GM23338 (cell line): Measurements from ENCODE around the gene SPON2. TPM values are rescaled to one million over a fixed set of nuclear protein-coding genes. Genes with fewer than 3 reads are reported as not detected.

Source experiments
- ATAC-seq: fragments of 200-7000 bp; cut with Tn5 transposase; 3 replicates; pipeline ENCODE4 v1.9.1; 2020
- DNase-seq: peaks from one replicate; pipeline ENCODE4 v3.0.0-alpha.2; 2015; ENCODE audit warnings: low spot score
- H2AFZ ChIP-seq: fragments of 200-600 bp; sonication (generic); 2 replicates; pipeline ENCODE4 v1.8.0; 2016; ENCODE audit warnings: antibody characterized with exemption, mild to moderate bottlenecking, moderate library complexity
- H3F3A ChIP-seq: fragments of 200-600 bp; sonication (generic); replicated peaks from 2 replicates; pipeline ENCODE4 v1.8.0; 2017; ENCODE audit warnings: antibody characterized with exemption, mixed run types, low read depth
- H3K27ac ChIP-seq: fragments of 200-600 bp; sonication (generic); 2 replicates; pipeline ENCODE4 v1.6.1; 2016; ENCODE audit warnings: low read depth
- H3K27me3 ChIP-seq: fragments of 200-600 bp; sonication (generic); 2 replicates; pipeline ENCODE4 v1.8.0; 2016; ENCODE audit warnings: mild to moderate bottlenecking, mixed run types, moderate library complexity; ENCODE audit not compliant: insufficient read depth
- H3K36me3 ChIP-seq: fragments of 200-600 bp; sonication (generic); 2 replicates; pipeline ENCODE4 v1.8.0; 2016; ENCODE audit warnings: mild to moderate bottlenecking; ENCODE audit not compliant: insufficient read depth
- H3K4me1 ChIP-seq: fragments of 200-600 bp; sonication (generic); 2 replicates; pipeline ENCODE4 v1.8.0; 2016; ENCODE audit warnings: mild to moderate bottlenecking, moderate library complexity; ENCODE audit not compliant: insufficient read depth
- H3K4me2 ChIP-seq: fragments of 200-600 bp; sonication (generic); 2 replicates; pipeline ENCODE4 v1.7.1; 2017; ENCODE audit warnings: mixed run types
- H3K4me3 ChIP-seq: fragments of 200-600 bp; sonication (generic); 2 replicates; pipeline ENCODE4 v1.6.1; 2016; ENCODE audit warnings: mixed run types
- H3K79me2 ChIP-seq: fragments of 200-600 bp; sonication (generic); replicated peaks from 2 replicates; pipeline ENCODE4 v1.8.0; 2017; ENCODE audit warnings: mild to moderate bottlenecking; ENCODE audit not compliant: insufficient read depth
- H3K9me2 ChIP-seq: fragments of 200-600 bp; sonication (generic); 2 replicates; pipeline ENCODE4 v1.8.0; 2017; ENCODE audit not compliant: insufficient read depth
- H4K20me1 ChIP-seq: fragments of 200-600 bp; sonication (generic); replicated peaks from 2 replicates; pipeline ENCODE4 v1.8.0; 2017; ENCODE audit warnings: mild to moderate bottlenecking; ENCODE audit not compliant: insufficient read depth
- H3K27ac Mint-ChIP-seq: 2 replicates; pipeline ENCODE4 v1.8.0; 2020; ENCODE audit warnings: inconsistent platforms, mild to moderate bottlenecking, moderate library complexity, mixed read lengths
- H3K27me3 Mint-ChIP-seq: 3 replicates; pipeline ENCODE4 v1.8.0; 2022; ENCODE audit warnings: low read depth, mild to moderate bottlenecking, moderate library complexity, mixed read lengths, inconsistent platforms; ENCODE audit not compliant: insufficient read depth, poor library complexity
- H3K36me3 Mint-ChIP-seq: 3 replicates; pipeline ENCODE4 v1.8.0; 2021; ENCODE audit warnings: low read depth, mild to moderate bottlenecking, inconsistent platforms, moderate library complexity, mixed read lengths
- H3K4me1 Mint-ChIP-seq: 3 replicates; pipeline ENCODE4 v1.8.0; 2020; ENCODE audit warnings: mild to moderate bottlenecking, inconsistent platforms, mixed read lengths
- H3K4me3 Mint-ChIP-seq: 3 replicates; pipeline ENCODE4 v1.8.0; 2021; ENCODE audit warnings: moderate library complexity, mild to moderate bottlenecking, inconsistent platforms, mixed read lengths
- H3K9me3 Mint-ChIP-seq: 3 replicates; pipeline ENCODE4 v1.8.0; 2020; ENCODE audit warnings: moderate library complexity, mild to moderate bottlenecking, inconsistent platforms, mixed read lengths
- CREB1 ChIP-seq: fragments of 250-450 bp; sonication (Bioruptor Pico); IDR thresholded peaks from 2 replicates; pipeline ENCODE4 v1.5.0; 2020; ENCODE audit warnings: low read depth, mild to moderate bottlenecking, moderate library complexity
- EZH2 ChIP-seq: fragments of 200-600 bp; sonication (generic); IDR thresholded peaks from one replicate; pipeline ENCODE4 v1.8.0; 2017; ENCODE audit warnings: antibody characterized with exemption, mild to moderate bottlenecking, low read depth; ENCODE audit not compliant: unreplicated experiment
- EZH2phosphoT487 ChIP-seq: fragments of 200-600 bp; sonication (generic); IDR thresholded peaks from one replicate; pipeline ENCODE4 v1.8.1; 2018; ENCODE audit warnings: antibody characterized with exemption; ENCODE audit not compliant: unreplicated experiment
- JUNB ChIP-seq: IDR thresholded peaks from one replicate; pipeline ENCODE4 v1.6.1; 2016; ENCODE audit warnings: antibody characterized with exemption; ENCODE audit not compliant: unreplicated experiment
- NANOG ChIP-seq: IDR thresholded peaks from 2 replicates; pipeline ENCODE4 v1.6.1; 2016; ENCODE audit warnings: antibody characterized with exemption, borderline replicate concordance
- POLR2AphosphoS5 ChIP-seq: IDR thresholded peaks from 2 replicates; pipeline ENCODE4 v1.6.1; 2016; ENCODE audit warnings: antibody characterized with exemption, low read depth
- STAT1 ChIP-seq: IDR thresholded peaks from one replicate; pipeline ENCODE4 v1.6.1; 2016; ENCODE audit warnings: antibody characterized with exemption; ENCODE audit not compliant: unreplicated experiment
- ZNF114 ChIP-seq: fragments of 250-450 bp; sonication (Bioruptor Pico); IDR thresholded peaks from 2 replicates; pipeline ENCODE4 v1.5.0; 2020; ENCODE audit warnings: mild to moderate bottlenecking, moderate library complexity
- ZNF331 ChIP-seq: fragments of 250-450 bp; sonication (Bioruptor Pico); IDR thresholded peaks from 2 replicates; pipeline ENCODE4 v1.5.0; 2020; ENCODE audit warnings: low read depth, mild to moderate bottlenecking, moderate library complexity
- ZNF462 ChIP-seq: fragments of 250-450 bp; sonication (Bioruptor Pico); IDR thresholded peaks from 2 replicates; pipeline ENCODE4 v1.5.0; 2020; ENCODE audit warnings: mild to moderate bottlenecking, moderate library complexity
- polyA plus RNA-seq: library from polyadenylated mRNA; unstranded; fragments of >200 nt; fragmentation: Nextera tagmentation; extraction: Ambion mirVana; gene quantifications from 2 replicates; pipeline ENCODE4 v1.2.1, GENCODE V29; 2016
- total RNA-seq: library from RNA; depleted of rRNA; stranded (reverse); fragments of >200 nt; shearing (Covaris generic); gene quantifications from 2 replicates; pipeline ENCODE4 v1.2.3, GENCODE V29; 2014
- TF ChIP-seq, protein P1 (sequence below): IDR thresholded peaks from 2 replicates; pipeline ENCODE4 v1.6.1; 2016; ENCODE audit warnings: antibody characterized with exemption
- TF ChIP-seq, protein P2 (sequence below), 2 experiments: fragments of 200-600 bp in 1 of 2; sonication (generic) in 1 of 2; conservative IDR thresholded peaks; 2 replicates each; pipeline versions ENCODE4 v1.5.1 to v1.6.1; 2016 to 2017; ENCODE audit warnings: antibody characterized with exemption in 2 of 2, low read depth in 2 of 2, mild to moderate bottlenecking in 2 of 2, moderate library complexity in 1 of 2
- TF ChIP-seq, protein P3 (sequence below): IDR thresholded peaks from one replicate; pipeline ENCODE4 v1.6.1; 2018; ENCODE audit warnings: antibody characterized with exemption; ENCODE audit not compliant: unreplicated experiment

SPON2 gene
- total and polyA plus RNA-seq, 2 experiments from 2014 or later: 2.1 to 2.4 TPM

DNA sequence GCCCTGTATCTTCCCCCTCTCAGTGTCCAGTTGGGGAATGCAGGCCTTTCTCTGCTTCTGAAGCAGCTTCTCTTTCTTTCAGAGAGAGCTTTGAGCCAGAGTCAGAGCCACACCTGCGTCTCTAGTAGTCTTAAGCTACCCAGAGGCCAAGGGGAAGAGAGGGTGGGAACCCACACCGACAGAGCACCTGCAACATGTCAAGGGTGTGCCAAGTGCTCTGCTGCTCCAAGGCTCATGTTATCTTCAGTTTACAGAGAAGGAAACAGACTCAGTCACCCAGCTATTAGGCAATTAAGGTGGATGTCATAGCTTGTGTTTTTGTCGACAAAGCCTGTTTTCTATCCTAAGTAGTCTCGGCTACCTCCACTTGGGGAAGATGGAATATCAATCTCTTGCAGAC is 36.3 kb downstream of the SPON2 start:
- H3K4me1 Mint-ChIP-seq: no peaks in the 10 kb centered on the region
- H2AFZ ChIP-seq: no peak overlapping the region
- no peaks in the 10 kb centered on the region for H3K27me3 ChIP-seq
- H3K4me3 ChIP-seq: no peak overlapping the region
- no peaks in the 10 kb centered on the region for H3F3A ChIP-seq
- no peak overlapping the region for H3K4me2 ChIP-seq
- H3K79me2 ChIP-seq: no peaks in the 10 kb centered on the region
- no peak overlapping the region for H3K4me3 Mint-ChIP-seq
- TF ChIP-seq EZH2 (no peak), JUNB (no peak), ZNF462 (CRISPR knock-in tag) (no peak), EZH2phosphoT487 (no peak), STAT1 (no peak), POLR2AphosphoS5 (no peak), NANOG (no peak), CREB1 (no peak), ZNF114 (CRISPR knock-in tag) (no peak), ZNF331 (CRISPR knock-in tag) (no peak)
- TF ChIP-seq, protein P1, sequence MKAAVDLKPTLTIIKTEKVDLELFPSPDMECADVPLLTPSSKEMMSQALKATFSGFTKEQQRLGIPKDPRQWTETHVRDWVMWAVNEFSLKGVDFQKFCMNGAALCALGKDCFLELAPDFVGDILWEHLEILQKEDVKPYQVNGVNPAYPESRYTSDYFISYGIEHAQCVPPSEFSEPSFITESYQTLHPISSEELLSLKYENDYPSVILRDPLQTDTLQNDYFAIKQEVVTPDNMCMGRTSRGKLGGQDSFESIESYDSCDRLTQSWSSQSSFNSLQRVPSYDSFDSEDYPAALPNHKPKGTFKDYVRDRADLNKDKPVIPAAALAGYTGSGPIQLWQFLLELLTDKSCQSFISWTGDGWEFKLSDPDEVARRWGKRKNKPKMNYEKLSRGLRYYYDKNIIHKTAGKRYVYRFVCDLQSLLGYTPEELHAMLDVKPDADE: no peak
- TF ChIP-seq, protein P2, sequence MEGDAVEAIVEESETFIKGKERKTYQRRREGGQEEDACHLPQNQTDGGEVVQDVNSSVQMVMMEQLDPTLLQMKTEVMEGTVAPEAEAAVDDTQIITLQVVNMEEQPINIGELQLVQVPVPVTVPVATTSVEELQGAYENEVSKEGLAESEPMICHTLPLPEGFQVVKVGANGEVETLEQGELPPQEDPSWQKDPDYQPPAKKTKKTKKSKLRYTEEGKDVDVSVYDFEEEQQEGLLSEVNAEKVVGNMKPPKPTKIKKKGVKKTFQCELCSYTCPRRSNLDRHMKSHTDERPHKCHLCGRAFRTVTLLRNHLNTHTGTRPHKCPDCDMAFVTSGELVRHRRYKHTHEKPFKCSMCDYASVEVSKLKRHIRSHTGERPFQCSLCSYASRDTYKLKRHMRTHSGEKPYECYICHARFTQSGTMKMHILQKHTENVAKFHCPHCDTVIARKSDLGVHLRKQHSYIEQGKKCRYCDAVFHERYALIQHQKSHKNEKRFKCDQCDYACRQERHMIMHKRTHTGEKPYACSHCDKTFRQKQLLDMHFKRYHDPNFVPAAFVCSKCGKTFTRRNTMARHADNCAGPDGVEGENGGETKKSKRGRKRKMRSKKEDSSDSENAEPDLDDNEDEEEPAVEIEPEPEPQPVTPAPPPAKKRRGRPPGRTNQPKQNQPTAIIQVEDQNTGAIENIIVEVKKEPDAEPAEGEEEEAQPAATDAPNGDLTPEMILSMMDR (conservative IDR thresholded peaks at IDR 0.05; ENCODE audit: low read depth in 2 of 2): no peak
- TF ChIP-seq, protein P3, sequence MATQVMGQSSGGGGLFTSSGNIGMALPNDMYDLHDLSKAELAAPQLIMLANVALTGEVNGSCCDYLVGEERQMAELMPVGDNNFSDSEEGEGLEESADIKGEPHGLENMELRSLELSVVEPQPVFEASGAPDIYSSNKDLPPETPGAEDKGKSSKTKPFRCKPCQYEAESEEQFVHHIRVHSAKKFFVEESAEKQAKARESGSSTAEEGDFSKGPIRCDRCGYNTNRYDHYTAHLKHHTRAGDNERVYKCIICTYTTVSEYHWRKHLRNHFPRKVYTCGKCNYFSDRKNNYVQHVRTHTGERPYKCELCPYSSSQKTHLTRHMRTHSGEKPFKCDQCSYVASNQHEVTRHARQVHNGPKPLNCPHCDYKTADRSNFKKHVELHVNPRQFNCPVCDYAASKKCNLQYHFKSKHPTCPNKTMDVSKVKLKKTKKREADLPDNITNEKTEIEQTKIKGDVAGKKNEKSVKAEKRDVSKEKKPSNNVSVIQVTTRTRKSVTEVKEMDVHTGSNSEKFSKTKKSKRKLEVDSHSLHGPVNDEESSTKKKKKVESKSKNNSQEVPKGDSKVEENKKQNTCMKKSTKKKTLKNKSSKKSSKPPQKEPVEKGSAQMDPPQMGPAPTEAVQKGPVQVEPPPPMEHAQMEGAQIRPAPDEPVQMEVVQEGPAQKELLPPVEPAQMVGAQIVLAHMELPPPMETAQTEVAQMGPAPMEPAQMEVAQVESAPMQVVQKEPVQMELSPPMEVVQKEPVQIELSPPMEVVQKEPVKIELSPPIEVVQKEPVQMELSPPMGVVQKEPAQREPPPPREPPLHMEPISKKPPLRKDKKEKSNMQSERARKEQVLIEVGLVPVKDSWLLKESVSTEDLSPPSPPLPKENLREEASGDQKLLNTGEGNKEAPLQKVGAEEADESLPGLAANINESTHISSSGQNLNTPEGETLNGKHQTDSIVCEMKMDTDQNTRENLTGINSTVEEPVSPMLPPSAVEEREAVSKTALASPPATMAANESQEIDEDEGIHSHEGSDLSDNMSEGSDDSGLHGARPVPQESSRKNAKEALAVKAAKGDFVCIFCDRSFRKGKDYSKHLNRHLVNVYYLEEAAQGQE: no peak
- H3K27me3 Mint-ChIP-seq: peaks cover 2% of the 10 kb centered on the region
- no peak overlapping the region for H3K27ac ChIP-seq
- no peak for ATAC-seq
- no peak for DNase-seq
- H4K20me1 ChIP-seq: no peaks in the 10 kb centered on the region; the same call in none of the 2 replicates
- H3K4me1 ChIP-seq: no peaks in the 10 kb centered on the region
- H3K27ac Mint-ChIP-seq: no peak overlapping the region
- H3K9me3 Mint-ChIP-seq: peaks cover 9% of the 10 kb centered on the region; the same call in 2 of the 3 replicates
- H3K9me2 ChIP-seq: no peaks in the 10 kb centered on the region
- H3K36me3 ChIP-seq: no peaks in the 10 kb centered on the region
- H3K36me3 Mint-ChIP-seq: peaks cover 3% of the 10 kb centered on the region; the same call in 1 of the 3 replicates
